ENCODE data around the gene ACOX2.

ACOX2 gene

DNA sequence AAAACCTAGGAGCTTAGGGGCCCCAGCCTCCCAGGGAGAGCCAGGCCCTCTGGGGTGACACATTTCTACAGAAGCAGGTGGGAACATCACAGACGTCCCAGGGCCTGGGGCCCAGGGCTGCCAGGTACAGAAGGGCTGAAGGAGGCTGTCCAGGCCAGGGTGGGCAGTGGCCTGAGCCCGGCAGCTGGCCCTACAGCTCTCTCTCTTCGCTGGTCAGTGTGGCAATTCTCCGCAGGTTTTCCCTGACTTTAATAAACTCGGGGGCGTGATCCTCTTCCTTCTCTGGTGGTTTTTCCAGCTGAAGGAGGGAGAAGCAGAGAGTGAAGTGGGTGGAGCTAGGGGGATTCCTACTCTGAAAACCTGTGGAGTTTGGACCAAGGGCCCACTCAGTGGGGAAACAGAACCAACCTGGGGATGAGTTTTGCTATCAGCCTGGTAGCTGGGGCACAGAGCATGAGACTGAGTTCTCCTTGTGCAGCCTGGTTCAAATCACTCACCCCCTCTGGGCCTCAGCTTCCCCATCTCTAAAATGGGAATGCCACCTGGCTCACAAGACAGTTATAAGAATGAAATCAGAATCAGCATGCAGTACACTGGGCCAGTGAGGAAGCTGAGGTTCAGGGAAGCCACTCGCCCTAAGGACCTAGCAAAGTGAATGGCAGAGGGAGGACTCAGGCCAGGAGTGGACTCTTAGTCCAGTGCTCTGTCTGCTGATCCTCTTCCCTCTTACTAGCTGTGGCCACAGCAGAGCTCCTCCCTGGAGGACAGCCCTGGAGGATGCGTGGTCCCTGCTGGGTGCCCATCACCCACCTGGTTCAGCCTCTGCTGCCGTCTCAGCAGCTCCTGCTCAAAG, 29.6 kb upstream of the ACOX2 start:
- no peak overlapping the region for H3K27ac ChIP-seq (ENCODE audit: low read length)
- no peak overlapping the region for H3K4me3 ChIP-seq (ENCODE audit: low read length)
- WGBS (ENCODE audit: insufficient coverage, insufficient read length): no CpG with 5 or more reads among the region's 9 CpGs
- no peaks in the 10 kb centered on the region for H3K36me3 ChIP-seq (ENCODE audit: control insufficient read depth, insufficient read depth, low read length)
- DNase-seq (ENCODE audit: low read depth, low spot score): no peak
- no peaks in the 10 kb centered on the region for H3K27me3 ChIP-seq (ENCODE audit: control insufficient read depth, insufficient read depth, low read length)
- H3K9me3 ChIP-seq (ENCODE audit: control insufficient read depth, insufficient read depth, low read length): no peaks in the 10 kb centered on the region
- H3K4me1 ChIP-seq (ENCODE audit: control insufficient read depth, insufficient read depth, low read length): peaks cover 14% of the 10 kb centered on the region

- H3K4me1 ChIP-seq (ENCODE audit: control insufficient read depth, insufficient read depth, low read length): peaks cover 15% of the 10 kb centered on the region
- H3K36me3 ChIP-seq (ENCODE audit: control insufficient read depth, insufficient read depth, low read length): no peaks in the 10 kb centered on the region
- H3K9me3 ChIP-seq (ENCODE audit: control insufficient read depth, insufficient read depth, low read length): no peaks in the 10 kb centered on the region
- no peaks in the 10 kb centered on the region for H3K27me3 ChIP-seq (ENCODE audit: control insufficient read depth, insufficient read depth, low read length)
- H3K4me3 ChIP-seq (ENCODE audit: low read length): no peak overlapping the region
- H3K27ac ChIP-seq (ENCODE audit: low read length): no peak overlapping the region
- WGBS (ENCODE audit: insufficient coverage, insufficient read length): no CpG with 5 or more reads among the region's 12 CpGs
- DNase-seq (ENCODE audit: low read depth, low spot score): no peak
These were observed 28.8 kb upstream of the ACOX2 start for GRCh38 chr3:58565621-58566397.

GRCh38 chr3:58564456-58565160, 27.6 kb upstream of the ACOX2 start:
- Histone ChIP-seq H3K27me3 (ENCODE audit: control insufficient read depth, insufficient read depth, low read length) (no peaks in the 10 kb centered on the region), H3K4me1 (ENCODE audit: control insufficient read depth, insufficient read depth, low read length) (peaks cover 15% of the 10 kb centered on the region), H3K9me3 (ENCODE audit: control insufficient read depth, insufficient read depth, low read length) (no peaks in the 10 kb centered on the region), H3K4me3 (ENCODE audit: low read length) (no peak overlapping the region), H3K27ac (ENCODE audit: low read length) (no peak overlapping the region), H3K36me3 (ENCODE audit: control insufficient read depth, insufficient read depth, low read length) (no peaks in the 10 kb centered on the region)
- no peak for DNase-seq (ENCODE audit: low read depth, low spot score)
- no CpG with 5 or more reads among the region's 13 CpGs for WGBS (ENCODE audit: insufficient coverage, insufficient read length)

DNA sequence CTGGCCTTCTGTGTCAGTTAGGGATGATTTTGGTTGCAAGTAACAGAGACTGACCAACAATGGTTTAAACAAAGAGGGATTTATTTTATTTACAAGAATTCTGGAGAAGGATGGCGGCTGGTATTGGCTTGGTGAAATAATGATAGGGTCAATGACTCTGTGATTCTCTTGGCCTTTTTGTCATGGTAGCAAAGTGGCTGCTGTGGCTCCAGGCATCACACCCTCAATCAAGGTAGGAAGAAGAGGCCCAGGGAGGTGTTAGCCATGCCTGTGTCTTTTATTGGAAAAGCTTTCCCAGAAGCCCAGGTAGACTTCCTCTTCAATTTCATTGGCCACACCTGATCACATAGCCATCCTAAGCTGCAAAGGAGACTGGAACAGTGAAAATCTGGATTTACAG, 27.1 kb upstream of the ACOX2 start:
- Histone ChIP-seq H3K36me3 (ENCODE audit: control insufficient read depth, insufficient read depth, low read length) (no peaks in the 10 kb centered on the region), H3K27me3 (ENCODE audit: control insufficient read depth, insufficient read depth, low read length) (no peaks in the 10 kb centered on the region), H3K4me1 (ENCODE audit: control insufficient read depth, insufficient read depth, low read length) (peaks cover 15% of the 10 kb centered on the region), H3K9me3 (ENCODE audit: control insufficient read depth, insufficient read depth, low read length) (no peaks in the 10 kb centered on the region), H3K27ac (ENCODE audit: low read length) (no peak overlapping the region), H3K4me3 (ENCODE audit: low read length) (no peak overlapping the region)
- no peak for DNase-seq (ENCODE audit: low read depth, low spot score)
- no CpG with 5 or more reads among the region's 1 CpG for WGBS (ENCODE audit: insufficient coverage, insufficient read length)

GRCh38 chr3:58563386-58564035, 26.5 kb upstream of the ACOX2 start:
- Histone ChIP-seq H3K4me1 (ENCODE audit: control insufficient read depth, insufficient read depth, low read length) (peaks cover 13% of the 10 kb centered on the region), H3K27ac (ENCODE audit: low read length) (no peak overlapping the region), H3K9me3 (ENCODE audit: control insufficient read depth, insufficient read depth, low read length) (no peaks in the 10 kb centered on the region), H3K27me3 (ENCODE audit: control insufficient read depth, insufficient read depth, low read length) (no peaks in the 10 kb centered on the region), H3K36me3 (ENCODE audit: control insufficient read depth, insufficient read depth, low read length) (no peaks in the 10 kb centered on the region), H3K4me3 (ENCODE audit: low read length) (no peak overlapping the region)
- no peak for DNase-seq (ENCODE audit: low read depth, low spot score)
- no CpG with 5 or more reads among the region's 6 CpGs for WGBS (ENCODE audit: insufficient coverage, insufficient read length)

- DNase-seq (ENCODE audit: low read depth, low spot score): no peak
- peaks cover 13% of the 10 kb centered on the region for H3K4me1 ChIP-seq (ENCODE audit: control insufficient read depth, insufficient read depth, low read length)
- H3K4me3 ChIP-seq (ENCODE audit: low read length): no peak overlapping the region
- no peaks in the 10 kb centered on the region for H3K9me3 ChIP-seq (ENCODE audit: control insufficient read depth, insufficient read depth, low read length)
- no peaks in the 10 kb centered on the region for H3K36me3 ChIP-seq (ENCODE audit: control insufficient read depth, insufficient read depth, low read length)
- H3K27ac ChIP-seq (ENCODE audit: low read length): no peak overlapping the region
- WGBS (ENCODE audit: insufficient coverage, insufficient read length): no CpG with 5 or more reads among the region's 4 CpGs
- H3K27me3 ChIP-seq (ENCODE audit: control insufficient read depth, insufficient read depth, low read length): no peaks in the 10 kb centered on the region
These were observed 25.5 kb upstream of the ACOX2 start for GRCh38 chr3:58562498-58562897.

DNA sequence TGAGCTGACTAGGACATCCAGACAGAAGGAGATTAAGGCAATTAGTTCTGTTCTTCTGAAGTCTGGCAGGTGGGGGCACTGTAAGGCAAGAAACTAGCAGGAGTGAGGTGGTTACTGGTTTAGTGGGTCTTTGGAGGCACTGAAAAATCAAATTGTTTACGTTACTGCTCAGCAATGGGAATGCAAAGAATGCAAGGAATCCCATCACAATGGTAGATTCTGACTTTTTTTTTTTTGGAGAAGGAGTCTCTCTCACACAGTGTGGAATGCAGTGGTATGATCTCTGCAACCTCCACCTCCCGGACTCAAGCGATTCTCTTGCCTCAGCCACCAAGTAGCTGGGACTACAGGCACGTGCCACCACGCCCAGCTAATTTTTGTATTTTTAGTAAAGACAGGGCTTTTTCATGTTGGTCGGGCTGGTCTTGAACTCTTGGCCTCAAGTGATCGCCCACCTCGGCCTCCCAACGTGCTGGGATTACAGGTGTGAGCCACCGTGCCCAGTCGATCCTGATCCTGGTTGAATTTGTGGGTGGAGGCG, 23.9 kb upstream of the ACOX2 start:
- no CpG with 5 or more reads among the region's 12 CpGs for WGBS (ENCODE audit: insufficient coverage, insufficient read length)
- H3K27me3 ChIP-seq (ENCODE audit: control insufficient read depth, insufficient read depth, low read length): no peaks in the 10 kb centered on the region
- no peak overlapping the region for H3K4me3 ChIP-seq (ENCODE audit: low read length)
- H3K9me3 ChIP-seq (ENCODE audit: control insufficient read depth, insufficient read depth, low read length): no peaks in the 10 kb centered on the region
- H3K36me3 ChIP-seq (ENCODE audit: control insufficient read depth, insufficient read depth, low read length): no peaks in the 10 kb centered on the region
- no peak overlapping the region for H3K27ac ChIP-seq (ENCODE audit: low read length)
- H3K4me1 ChIP-seq (ENCODE audit: control insufficient read depth, insufficient read depth, low read length): peaks cover 4% of the 10 kb centered on the region; the same call in 1 of the 2 replicates
- DNase-seq (ENCODE audit: low read depth, low spot score): peak; percentile 87

DNA sequence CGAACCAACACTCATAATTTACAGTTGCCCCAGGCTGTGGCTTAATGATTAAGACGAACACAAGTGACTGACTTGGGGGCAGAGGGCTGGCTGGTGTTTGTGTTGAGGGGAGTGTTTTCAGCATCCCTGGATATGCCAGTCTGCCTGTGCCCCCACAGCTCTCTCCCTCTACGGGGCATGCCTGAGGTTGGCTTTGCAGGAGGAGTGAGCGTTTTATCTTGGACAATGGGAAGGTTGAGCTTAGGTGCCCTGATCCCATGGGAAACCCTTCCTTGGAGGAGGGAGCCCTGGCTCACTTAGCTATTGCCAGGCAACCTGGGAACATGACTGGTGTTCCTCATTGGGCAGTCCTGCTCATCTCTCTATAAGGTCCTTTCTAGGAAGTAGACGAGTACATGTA, 22.6 kb upstream of the ACOX2 start:
- DNase-seq (ENCODE audit: low read depth, low spot score): no peak
- H3K4me1 ChIP-seq (ENCODE audit: control insufficient read depth, insufficient read depth, low read length): 0 out of 2 replicates have a peak, but pooled peaks cover 3% of the 10 kb centered on the region
- no peak overlapping the region for H3K4me3 ChIP-seq (ENCODE audit: low read length)
- no peaks in the 10 kb centered on the region for H3K27me3 ChIP-seq (ENCODE audit: control insufficient read depth, insufficient read depth, low read length)
- WGBS (ENCODE audit: insufficient coverage, insufficient read length): no CpG with 5 or more reads among the region's 5 CpGs
- no peaks in the 10 kb centered on the region for H3K9me3 ChIP-seq (ENCODE audit: control insufficient read depth, insufficient read depth, low read length)
- H3K36me3 ChIP-seq (ENCODE audit: control insufficient read depth, insufficient read depth, low read length): no peaks in the 10 kb centered on the region
- no peak overlapping the region for H3K27ac ChIP-seq (ENCODE audit: low read length)

DNA sequence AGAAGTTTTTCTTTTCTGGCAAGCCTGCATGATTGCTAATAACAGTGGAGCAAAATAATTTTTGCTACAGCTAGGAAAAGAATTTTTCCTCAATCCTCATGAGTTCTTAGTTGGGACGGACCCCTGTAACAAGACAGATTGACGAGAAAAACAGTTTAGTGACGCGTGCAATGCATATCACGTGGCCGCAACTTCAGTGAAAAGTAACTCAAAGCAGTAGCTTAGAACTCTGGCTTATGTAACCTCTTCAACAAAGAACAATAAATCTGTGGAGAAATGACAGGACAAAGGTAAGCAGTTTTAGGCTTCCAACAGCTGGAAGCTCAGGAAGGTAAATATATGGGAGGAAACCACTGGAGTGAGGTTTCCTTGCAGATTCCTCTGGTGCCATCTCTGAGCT, 20.5 kb upstream of the ACOX2 start:
- no peak for DNase-seq (ENCODE audit: low read depth, low spot score)
- no peak overlapping the region for H3K4me3 ChIP-seq (ENCODE audit: low read length)
- no peaks in the 10 kb centered on the region for H3K9me3 ChIP-seq (ENCODE audit: control insufficient read depth, insufficient read depth, low read length)
- no peaks in the 10 kb centered on the region for H3K27me3 ChIP-seq (ENCODE audit: control insufficient read depth, insufficient read depth, low read length)
- no peak overlapping the region for H3K27ac ChIP-seq (ENCODE audit: low read length)
- WGBS (ENCODE audit: insufficient coverage, insufficient read length): no CpG with 5 or more reads among the region's 6 CpGs
- H3K4me1 ChIP-seq (ENCODE audit: control insufficient read depth, insufficient read depth, low read length): 0 out of 2 replicates have a peak, but pooled peaks cover 3% of the 10 kb centered on the region
- no peaks in the 10 kb centered on the region for H3K36me3 ChIP-seq (ENCODE audit: control insufficient read depth, insufficient read depth, low read length)

All from iPS DF 6.9 (cell line).